Measurements from ENCODE around the gene CEP72. TPM values are rescaled to one million over a fixed set of nuclear protein-coding genes. Genes with fewer than 3 reads are reported as not detected.

The CEP72 gene
- total and polyA plus RNA-seq, 8 donors: 5.5 to 13.1 (median 10.7) TPM

GRCh38 chr5:662751-663435, 50.8 kb downstream of the CEP72 start:
- no peaks in the 10 kb centered on the region for H3K27me3 ChIP-seq
- TF ChIP-seq, protein P1, sequence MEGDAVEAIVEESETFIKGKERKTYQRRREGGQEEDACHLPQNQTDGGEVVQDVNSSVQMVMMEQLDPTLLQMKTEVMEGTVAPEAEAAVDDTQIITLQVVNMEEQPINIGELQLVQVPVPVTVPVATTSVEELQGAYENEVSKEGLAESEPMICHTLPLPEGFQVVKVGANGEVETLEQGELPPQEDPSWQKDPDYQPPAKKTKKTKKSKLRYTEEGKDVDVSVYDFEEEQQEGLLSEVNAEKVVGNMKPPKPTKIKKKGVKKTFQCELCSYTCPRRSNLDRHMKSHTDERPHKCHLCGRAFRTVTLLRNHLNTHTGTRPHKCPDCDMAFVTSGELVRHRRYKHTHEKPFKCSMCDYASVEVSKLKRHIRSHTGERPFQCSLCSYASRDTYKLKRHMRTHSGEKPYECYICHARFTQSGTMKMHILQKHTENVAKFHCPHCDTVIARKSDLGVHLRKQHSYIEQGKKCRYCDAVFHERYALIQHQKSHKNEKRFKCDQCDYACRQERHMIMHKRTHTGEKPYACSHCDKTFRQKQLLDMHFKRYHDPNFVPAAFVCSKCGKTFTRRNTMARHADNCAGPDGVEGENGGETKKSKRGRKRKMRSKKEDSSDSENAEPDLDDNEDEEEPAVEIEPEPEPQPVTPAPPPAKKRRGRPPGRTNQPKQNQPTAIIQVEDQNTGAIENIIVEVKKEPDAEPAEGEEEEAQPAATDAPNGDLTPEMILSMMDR (IDR thresholded peaks at IDR 0.05): no peak
- no peaks in the 10 kb centered on the region for H3K4me1 ChIP-seq
- H3K9me3 ChIP-seq: no peaks in the 10 kb centered on the region
- DNase-seq: peak in 1 of 4 donors; percentile 25
- intact Hi-C loops (cut with DNase I): no loop called here
- no peak for ATAC-seq
- H3K27ac ChIP-seq: no peak overlapping the region
- H3K36me3 ChIP-seq: peaks cover 0 to 81% of the 10 kb centered on the region in 2 donors
- H3K4me3 ChIP-seq: no peak overlapping the region

GRCh38 chr5:663436-664342, 51.5 kb downstream of the CEP72 start:
- no peak overlapping the region for H3K4me3 ChIP-seq
- H3K27ac ChIP-seq: no peak overlapping the region
- ATAC-seq (peak; percentile 7), DNase-seq (peak in 2 of 4 donors; percentile 32 to 76)
- intact Hi-C loops (cut with DNase I): no loop called here
- no peaks in the 10 kb centered on the region for H3K9me3 ChIP-seq
- H3K4me1 ChIP-seq: no peaks in the 10 kb centered on the region
- TF ChIP-seq, protein P1 (IDR thresholded peaks at IDR 0.05): no peak
- peaks cover 0 to 76% of the 10 kb centered on the region in 2 donors for H3K36me3 ChIP-seq
- H3K27me3 ChIP-seq: no peaks in the 10 kb centered on the region

GRCh38 chr5:664343-664993, 52.3 kb downstream of the CEP72 start:
- no peaks in the 10 kb centered on the region for H3K27me3 ChIP-seq
- H3K36me3 ChIP-seq: peaks cover 0 to 69% of the 10 kb centered on the region in 2 donors
- no peak overlapping the region for H3K4me3 ChIP-seq
- intact Hi-C loops (cut with DNase I): no loop called here
- no peak overlapping the region for H3K27ac ChIP-seq
- no peaks in the 10 kb centered on the region for H3K9me3 ChIP-seq
- TF ChIP-seq, protein P1 (IDR thresholded peaks at IDR 0.05): no peak
- no peaks in the 10 kb centered on the region for H3K4me1 ChIP-seq
- ATAC-seq (peak; percentile 8), DNase-seq (peak in 2 of 4 donors; percentile 30 to 79)

- DNase-seq (peak in 1 of 4 donors; percentile 76), ATAC-seq (no peak)
- Histone ChIP-seq H3K4me3 (no peak overlapping the region), H3K36me3 (peaks cover 0 to 64% of the 10 kb centered on the region in 2 donors), H3K27ac (no peak overlapping the region), H3K9me3 (no peaks in the 10 kb centered on the region), H3K27me3 (no peaks in the 10 kb centered on the region), H3K4me1 (no peaks in the 10 kb centered on the region)
- intact Hi-C loops (cut with DNase I): no loop called here
- TF ChIP-seq, protein P1 (IDR thresholded peaks at IDR 0.05): no peak
Measured at GRCh38 chr5:664994-665360, 52.8 kb downstream of the CEP72 start.

Data from left lung (tissue), 10 donors.